SH-SY5Y (cell line): ENCODE measurements around the gene EPB41L4B.

Source experiments
- GATA2 ChIP-seq: IDR thresholded peaks from 2 replicates; pipeline ENCODE4 v1.6.1; 2011; ENCODE audit warnings: mild to moderate bottlenecking, low read depth, low read length
- GATA3 ChIP-seq: IDR thresholded peaks from 2 replicates; pipeline ENCODE4 v1.6.1; 2011; ENCODE audit warnings: low read depth, mild to moderate bottlenecking, low read length, moderate library complexity

DNA sequence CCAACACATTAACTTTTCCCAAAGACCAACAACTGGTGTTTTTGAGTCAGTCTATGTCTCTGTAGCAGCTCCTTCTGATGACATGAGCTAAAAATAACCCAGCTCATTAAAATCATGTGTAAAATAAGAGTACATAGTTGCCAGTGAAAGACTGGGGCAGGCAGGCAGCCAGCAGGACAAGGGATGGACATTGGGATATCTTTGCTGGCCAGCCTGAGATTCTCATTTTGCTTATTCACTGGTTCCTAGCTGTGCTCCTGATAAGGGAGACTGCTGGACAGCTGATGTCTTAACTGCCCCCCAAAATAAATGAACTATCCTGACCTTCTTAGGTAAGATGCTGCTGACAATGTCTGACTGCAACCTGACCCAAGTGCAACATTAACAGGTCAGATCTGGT, 33.9 kb downstream of the EPB41L4B start:
- no peak for TF ChIP-seq GATA2
- no peak for TF ChIP-seq GATA3
